ENCODE results near the gene ZDHHC11B.
"Not testable (repeated sequence)": the region's sequence is repeated elsewhere in the genome, so short reads cannot be mapped to it uniquely, and the experiment has no call there.

Gene ZDHHC11B

GRCh38 chr5:753567-754142 is 30.9 kb downstream of the ZDHHC11B start:
- not testable (repeated sequence) for DNase-seq (ENCODE audit: low read depth, low spot score)

GRCh38 chr5:752532-753115 is 31.9 kb downstream of the ZDHHC11B start:
- DNase-seq (ENCODE audit: low read depth, low spot score) = not testable (repeated sequence)

- not testable (repeated sequence) for DNase-seq (ENCODE audit: low read depth, low spot score)
Observed at GRCh38 chr5:751992-752391, 32.5 kb downstream of the ZDHHC11B start.

- DNase-seq (ENCODE audit: low read depth, low spot score) = no peak
Observed at GRCh38 chr5:751496-751895, 33.0 kb downstream of the ZDHHC11B start.

GRCh38 chr5:750226-750625 is 34.3 kb downstream of the ZDHHC11B start:
- DNase-seq (ENCODE audit: low read depth, low spot score) = not testable (repeated sequence)

DNA sequence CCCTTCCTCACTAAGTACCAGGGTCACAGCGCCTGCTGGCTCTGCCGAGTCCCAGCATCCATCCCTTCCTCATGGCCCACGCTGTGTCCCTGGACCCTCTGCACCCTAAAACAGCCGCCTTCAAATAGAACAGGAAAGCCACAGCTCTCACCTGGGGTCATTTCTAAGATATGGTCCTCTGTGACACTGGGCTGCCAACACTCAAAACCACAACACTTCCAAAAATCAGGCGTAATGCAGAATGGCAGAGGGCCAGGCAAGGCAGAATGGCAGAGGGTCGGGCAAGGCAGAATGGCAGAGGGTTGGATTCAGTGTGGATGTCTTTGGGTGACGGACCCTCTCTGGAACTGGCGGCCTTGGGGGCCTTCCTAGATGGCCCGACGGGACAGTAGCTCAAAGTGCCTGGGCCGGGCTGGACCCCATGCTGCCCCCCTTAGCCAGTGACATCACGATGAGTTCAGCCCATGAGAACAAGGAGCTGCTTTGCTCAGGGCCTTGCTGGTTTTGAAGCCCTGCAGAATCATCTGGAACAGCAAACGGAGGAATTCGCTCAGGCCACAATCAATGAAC is 35.3 kb downstream of the ZDHHC11B start:
- no peak for DNase-seq (ENCODE audit: low read depth, low spot score)

DNA sequence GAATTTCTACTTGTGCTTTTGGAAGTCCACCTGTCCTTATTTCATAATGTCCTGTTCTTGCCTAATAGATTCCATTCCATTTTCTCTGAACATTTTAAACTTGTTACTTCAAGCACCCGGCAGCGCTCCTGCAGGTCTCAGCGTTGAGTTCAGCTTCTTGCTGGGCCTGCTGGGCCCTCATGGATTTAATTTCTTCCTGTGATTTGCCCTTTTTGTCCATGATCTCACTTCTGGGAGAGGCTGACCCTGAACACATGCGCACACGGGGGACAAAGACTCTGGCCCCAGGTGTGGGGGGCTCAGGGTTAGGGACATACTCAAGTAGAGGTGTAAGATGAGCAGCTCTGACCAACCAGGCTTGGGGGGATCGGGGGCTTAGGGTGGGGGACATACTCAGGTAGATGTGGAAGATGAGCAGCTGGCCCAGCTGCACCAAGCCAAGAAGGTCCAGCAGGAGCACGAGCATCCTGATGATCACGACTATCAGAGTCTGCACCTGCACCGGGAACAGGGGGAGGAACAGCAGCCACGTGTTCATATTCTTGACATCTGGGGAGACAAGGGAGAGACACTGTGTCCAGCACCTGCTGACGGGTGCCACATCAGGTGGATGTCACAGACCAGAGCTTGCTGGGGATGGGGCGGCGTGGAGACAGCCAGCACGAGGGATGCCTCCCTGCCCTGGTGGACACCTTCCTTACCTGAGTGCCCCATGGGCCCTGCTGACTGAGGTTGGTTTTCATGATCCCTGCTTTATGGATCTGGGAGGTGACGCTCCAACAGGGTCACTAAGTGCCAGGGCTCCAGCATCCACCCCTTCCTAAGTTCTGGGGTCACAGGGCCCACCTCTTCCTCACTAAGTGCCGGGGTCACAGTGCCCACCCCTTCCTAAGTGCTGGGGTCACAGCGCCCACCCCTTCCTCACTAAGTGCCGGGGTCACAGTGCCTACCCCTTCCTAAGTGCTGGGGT is 36.2 kb downstream of the ZDHHC11B start:
- not testable (repeated sequence) for DNase-seq (ENCODE audit: low read depth, low spot score)

- DNase-seq (ENCODE audit: low read depth, low spot score) = not testable (repeated sequence)
Observed at GRCh38 chr5:747303-747844, 37.2 kb downstream of the ZDHHC11B start.

GRCh38 chr5:746258-746761 is 38.2 kb downstream of the ZDHHC11B start:
- no peak for DNase-seq (ENCODE audit: low read depth, low spot score)

DNA sequence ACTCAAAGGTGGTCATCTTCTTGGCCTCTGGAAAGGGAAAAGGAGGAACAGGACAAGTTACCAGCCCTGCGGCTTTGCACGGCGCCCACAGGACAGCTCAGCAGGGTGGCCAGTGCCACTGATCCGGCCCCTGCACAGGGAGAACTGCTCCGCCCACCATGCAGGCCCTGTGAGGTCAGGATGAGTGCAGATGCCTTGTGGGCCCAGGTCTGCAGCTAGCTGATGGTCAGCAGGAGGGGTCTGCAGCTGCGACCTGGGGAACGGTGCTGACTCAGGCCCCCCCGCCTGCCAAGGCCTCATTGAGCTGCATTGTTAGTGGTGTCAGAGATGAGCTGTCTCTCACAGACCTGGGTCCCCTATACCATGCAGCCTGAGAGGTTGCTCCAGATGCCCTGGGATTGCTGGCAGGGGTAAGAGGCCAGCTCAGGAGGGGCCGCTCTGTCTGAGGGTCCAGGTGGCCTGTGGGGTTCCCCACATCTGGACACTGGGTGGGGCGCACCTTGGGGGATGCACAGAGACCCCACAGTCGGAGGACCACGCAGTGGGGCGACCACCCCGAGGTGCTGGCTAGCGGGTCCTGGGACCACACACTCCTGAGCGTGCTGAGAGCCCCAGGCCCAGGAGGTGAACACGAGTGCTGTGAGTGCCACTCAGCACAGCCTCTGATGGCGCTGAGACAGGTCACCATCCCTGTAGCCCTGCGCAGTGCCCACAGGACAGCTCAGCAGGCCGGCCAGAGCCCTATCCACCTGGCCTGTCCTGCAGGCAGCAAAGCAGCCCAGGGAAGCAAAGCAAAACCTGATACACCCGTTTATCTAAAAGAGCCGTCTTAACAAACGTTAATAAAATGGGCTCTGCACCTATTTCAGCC is 39.0 kb downstream of the ZDHHC11B start:
- not testable (repeated sequence) for DNase-seq (ENCODE audit: low read depth, low spot score)

DNA sequence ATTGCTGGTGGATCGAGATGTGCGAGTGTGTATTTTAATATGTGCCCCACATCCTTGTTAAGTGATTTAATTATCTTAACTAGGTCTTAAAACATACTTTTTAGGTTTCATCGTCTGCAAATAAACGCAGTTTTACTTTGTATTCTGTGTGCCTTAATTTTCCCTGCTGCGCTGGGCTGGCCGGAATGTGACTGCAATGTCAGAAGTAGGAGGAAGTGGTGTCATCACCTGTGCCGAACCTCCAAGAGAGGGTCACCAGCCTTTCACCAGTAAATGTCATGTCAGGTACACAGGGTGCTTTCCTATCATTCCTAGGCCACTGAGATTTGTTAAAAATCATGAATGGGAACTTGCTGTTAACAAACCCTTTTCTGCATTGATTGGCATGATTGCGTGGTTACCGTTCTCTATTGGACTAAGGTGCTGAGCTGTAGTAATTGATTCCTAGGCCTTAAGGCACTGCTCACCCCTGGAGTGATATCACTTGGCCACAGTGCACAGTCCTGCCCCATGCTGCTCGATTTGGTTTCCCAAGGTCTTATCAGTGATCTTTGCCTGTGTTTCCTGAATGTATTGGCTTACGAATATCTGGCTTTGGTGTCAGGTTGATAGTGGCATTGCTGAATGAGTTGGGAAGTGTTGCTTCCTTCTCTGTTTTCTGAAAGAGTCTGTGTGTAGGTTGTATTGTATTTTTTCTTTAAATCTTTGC is 40.7 kb downstream of the ZDHHC11B start:
- DNase-seq (ENCODE audit: low read depth, low spot score) = not testable (repeated sequence)

DNA sequence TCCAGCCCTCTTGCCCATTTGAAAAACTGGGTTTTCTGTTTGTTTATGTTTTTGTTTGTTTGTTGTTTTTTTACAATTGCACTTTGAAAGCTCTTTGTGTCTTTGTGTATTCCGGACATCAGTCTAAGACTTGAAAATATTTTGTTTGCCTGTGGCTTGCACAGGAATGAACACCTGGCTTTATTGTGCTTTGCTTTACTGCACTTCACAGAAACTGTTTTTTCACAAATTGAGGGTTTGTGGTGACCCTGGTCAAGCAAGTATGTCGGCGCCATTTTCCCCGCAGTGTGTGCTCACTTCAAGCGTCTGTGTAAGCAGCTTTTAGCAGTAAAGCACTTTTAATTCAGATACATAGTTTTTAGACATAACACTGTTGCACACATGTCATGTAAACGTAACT is 42.3 kb downstream of the ZDHHC11B start:
- DNase-seq (ENCODE audit: low read depth, low spot score) = not testable (repeated sequence)

DNA sequence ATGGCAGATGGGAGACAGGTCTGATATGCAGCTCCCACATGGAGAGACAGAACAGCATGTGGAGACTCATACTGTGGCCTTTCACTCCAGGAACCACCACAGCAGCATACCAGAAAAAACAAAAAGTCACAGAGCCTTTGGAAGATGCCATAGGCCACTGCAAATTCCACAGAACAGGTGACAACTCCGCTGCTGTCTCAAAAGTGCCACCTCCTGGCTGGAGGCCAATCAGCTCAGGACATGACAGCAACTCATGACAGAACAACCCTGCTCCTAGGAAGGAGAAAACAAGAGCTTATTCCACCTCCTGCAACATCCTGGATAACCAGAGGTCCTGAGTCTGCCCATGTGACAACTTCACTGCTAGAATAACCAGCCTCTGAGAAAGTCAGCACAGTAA is 50.4 kb downstream of the ZDHHC11B start:
- not testable (repeated sequence) for DNase-seq (ENCODE audit: low read depth, low spot score)

- not testable (repeated sequence) for DNase-seq (ENCODE audit: low read depth, low spot score)
Observed at GRCh38 chr5:732754-733454, 51.6 kb downstream of the ZDHHC11B start.

GRCh38 chr5:729225-729624 is 55.3 kb downstream of the ZDHHC11B start:
- not testable (repeated sequence) for DNase-seq (ENCODE audit: low read depth, low spot score)

DNA sequence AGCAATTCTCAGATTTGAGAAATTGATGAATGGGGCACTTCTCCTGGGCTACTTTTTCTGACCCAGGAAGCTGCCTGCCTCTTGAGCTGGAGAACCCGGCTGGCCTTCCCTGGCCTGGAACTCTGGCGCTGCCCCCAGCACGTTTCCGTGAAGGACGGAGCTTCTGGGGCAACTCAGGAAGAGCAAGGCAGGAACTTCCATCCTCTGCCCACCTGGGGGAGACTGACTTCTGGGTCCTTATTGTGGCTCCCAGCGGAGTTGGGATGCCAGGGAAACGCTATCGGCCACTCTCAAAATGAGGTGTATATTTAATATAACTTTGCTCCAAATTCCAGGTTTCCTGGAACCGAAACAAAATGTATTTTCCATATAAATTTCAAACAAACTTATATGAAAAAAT is 57.4 kb downstream of the ZDHHC11B start:
- not testable (repeated sequence) for DNase-seq (ENCODE audit: low read depth, low spot score)

- DNase-seq (ENCODE audit: low read depth, low spot score) = not testable (repeated sequence)
Observed at GRCh38 chr5:723865-724264, 60.7 kb downstream of the ZDHHC11B start.

GRCh38 chr5:723309-723708 is 61.2 kb downstream of the ZDHHC11B start:
- not testable (repeated sequence) for DNase-seq (ENCODE audit: low read depth, low spot score)

DNA sequence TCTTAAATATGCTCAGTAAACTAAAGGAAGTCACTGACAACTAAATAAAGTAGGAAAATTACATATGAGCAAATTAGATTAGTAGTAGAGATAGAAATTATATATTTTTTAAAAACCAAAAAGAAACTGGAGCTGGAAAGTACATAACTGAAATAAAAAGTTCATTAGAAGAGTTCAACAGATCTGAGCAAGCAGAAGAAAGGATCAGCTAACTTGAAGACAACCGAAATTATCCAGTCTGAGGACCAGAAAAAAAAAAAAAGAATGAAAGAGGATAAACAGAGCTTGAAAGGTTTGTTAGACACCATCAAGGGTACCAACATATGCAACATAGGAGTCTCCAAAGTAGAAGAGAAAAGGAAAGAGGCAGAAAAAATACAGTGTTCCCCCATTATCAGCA is 65.2 kb downstream of the ZDHHC11B start:
- DNase-seq (ENCODE audit: low read depth, low spot score) = not testable (repeated sequence)

Measured in astrocyte of the hippocampus (primary cell).